GM12891 (cell line): ENCODE data around the gene PSMG3.

ENCODE experiments used
- PAX5 ChIP-seq: IDR thresholded peaks from 2 replicates; pipeline ENCODE4 v1.6.1; 2011; ENCODE audit warnings: low read length, moderate library complexity, mild to moderate bottlenecking; ENCODE audit not compliant: insufficient read depth, severe bottlenecking
- POLR2A ChIP-seq: IDR thresholded peaks from 2 replicates; pipeline ENCODE4 v1.6.1; 2011; ENCODE audit warnings: low read depth, low read length, control low read depth
- POLR2AphosphoS5 ChIP-seq: IDR thresholded peaks from 2 replicates; pipeline ENCODE4 v1.6.1; 2011; ENCODE audit warnings: low read depth, low read length, control low read depth
- TAF1 ChIP-seq: IDR thresholded peaks from 2 replicates; pipeline ENCODE4 v1.6.1; 2011; ENCODE audit warnings: low read depth, low read length, control low read depth

- TF ChIP-seq TAF1 (no peak), POLR2A (no peak), POLR2AphosphoS5 (no peak), PAX5 (no peak)
Observed at GRCh38 chr7:1523208-1523607, 46.6 kb downstream of the PSMG3 start.
